HL-60 (cell line): ENCODE results near the gene PRICKLE2.

Experiments used
- DNase-seq, 2 experiments: peaks; one replicate each; pipeline ENCODE4 v3.0.0-alpha.2; 2010 to 2020; ENCODE audit warnings: low read depth in 1 of 2, low spot score in 1 of 2
- H3K27ac ChIP-seq: fragments of 250-450 bp; sonication (Bioruptor Pico); replicated peaks from 2 replicates; pipeline ENCODE4 v1.5.1; 2020; ENCODE audit warnings: mild to moderate bottlenecking, moderate library complexity
- H3K27me3 ChIP-seq: fragments of 250-450 bp; sonication (Bioruptor Pico); 2 replicates; pipeline ENCODE4 v1.5.1; 2021; ENCODE audit warnings: mild to moderate bottlenecking, moderate library complexity; ENCODE audit not compliant: insufficient read depth, poor library complexity, severe bottlenecking
- H3K4me3 ChIP-seq: replicated peaks from 2 replicates; pipeline ENCODE4 v1.5.1; 2011; ENCODE audit warnings: mild to moderate bottlenecking, control low read depth, low read length; ENCODE audit not compliant: insufficient read depth
- GABPA ChIP-seq: IDR thresholded peaks from 2 replicates; pipeline ENCODE4 v1.6.1; 2012; ENCODE audit warnings: low read depth
- POLR2AphosphoS5 ChIP-seq: IDR thresholded peaks from 2 replicates; pipeline ENCODE4 v1.6.1; 2012; ENCODE audit warnings: low read depth
- REST ChIP-seq: IDR thresholded peaks from 2 replicates; pipeline ENCODE4 v1.6.1; 2012; ENCODE audit warnings: low read depth; ENCODE audit not compliant: insufficient replicate concordance
- SPI1 ChIP-seq: IDR thresholded peaks from 2 replicates; pipeline ENCODE4 v1.6.1; 2012; ENCODE audit warnings: low read depth, mild to moderate bottlenecking, borderline replicate concordance
- TF ChIP-seq, protein P1 (sequence below): IDR thresholded peaks from one replicate; pipeline ENCODE4 v1.5.1; 2011; ENCODE audit warnings: low read length, control low read depth, inconsistent platforms; ENCODE audit not compliant: insufficient read depth

Gene PRICKLE2

DNA sequence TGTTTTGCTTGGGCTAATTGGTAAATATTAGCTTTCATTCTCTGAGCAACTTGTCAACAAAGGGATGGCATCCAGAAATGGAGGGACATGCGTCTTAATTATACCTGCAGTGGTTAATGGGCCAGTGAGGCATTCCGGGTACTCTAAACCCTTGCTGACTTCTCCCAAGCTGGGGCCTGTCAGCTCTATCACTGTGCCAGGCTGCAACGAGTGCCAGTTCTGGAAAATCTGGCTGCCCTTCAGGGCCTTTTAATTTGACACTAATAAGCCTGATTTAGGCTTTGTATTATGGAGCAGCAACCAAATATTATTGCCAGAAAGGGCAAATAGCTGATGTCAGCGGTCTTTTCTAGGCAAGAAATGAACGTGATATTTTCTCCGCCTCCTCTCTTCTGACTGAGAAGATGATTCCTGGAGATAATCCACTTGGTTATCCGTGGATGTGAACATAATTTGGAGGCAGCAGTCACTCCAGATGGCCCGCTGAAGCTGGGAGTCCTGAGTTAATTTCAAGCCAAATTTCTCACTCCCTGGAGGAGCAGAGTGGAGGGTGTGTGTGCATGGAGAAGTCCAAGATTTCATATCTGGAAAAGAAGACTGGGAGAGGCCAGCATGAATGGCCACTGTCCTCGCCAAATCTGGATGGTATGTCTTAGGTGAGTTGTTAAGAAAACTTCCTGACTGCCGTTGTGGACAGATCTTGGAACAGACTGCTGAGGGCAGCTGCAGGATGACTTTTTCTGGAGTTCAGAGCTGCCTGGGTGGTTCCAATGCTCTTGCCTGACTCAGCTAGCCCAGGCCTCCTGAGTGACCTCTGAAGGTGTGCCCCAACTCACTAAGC lies 157.5 kb downstream of the PRICKLE2 start:
- Histone ChIP-seq H3K27me3 (no peaks in the 10 kb centered on the region), H3K4me3 (no peak overlapping the region), H3K27ac (no peak overlapping the region)
- DNase-seq: no peak
- TF ChIP-seq REST: no peak
- no peak for TF ChIP-seq SPI1
- TF ChIP-seq, protein P1, sequence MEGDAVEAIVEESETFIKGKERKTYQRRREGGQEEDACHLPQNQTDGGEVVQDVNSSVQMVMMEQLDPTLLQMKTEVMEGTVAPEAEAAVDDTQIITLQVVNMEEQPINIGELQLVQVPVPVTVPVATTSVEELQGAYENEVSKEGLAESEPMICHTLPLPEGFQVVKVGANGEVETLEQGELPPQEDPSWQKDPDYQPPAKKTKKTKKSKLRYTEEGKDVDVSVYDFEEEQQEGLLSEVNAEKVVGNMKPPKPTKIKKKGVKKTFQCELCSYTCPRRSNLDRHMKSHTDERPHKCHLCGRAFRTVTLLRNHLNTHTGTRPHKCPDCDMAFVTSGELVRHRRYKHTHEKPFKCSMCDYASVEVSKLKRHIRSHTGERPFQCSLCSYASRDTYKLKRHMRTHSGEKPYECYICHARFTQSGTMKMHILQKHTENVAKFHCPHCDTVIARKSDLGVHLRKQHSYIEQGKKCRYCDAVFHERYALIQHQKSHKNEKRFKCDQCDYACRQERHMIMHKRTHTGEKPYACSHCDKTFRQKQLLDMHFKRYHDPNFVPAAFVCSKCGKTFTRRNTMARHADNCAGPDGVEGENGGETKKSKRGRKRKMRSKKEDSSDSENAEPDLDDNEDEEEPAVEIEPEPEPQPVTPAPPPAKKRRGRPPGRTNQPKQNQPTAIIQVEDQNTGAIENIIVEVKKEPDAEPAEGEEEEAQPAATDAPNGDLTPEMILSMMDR: no peak
- TF ChIP-seq GABPA: no peak
- TF ChIP-seq POLR2AphosphoS5: no peak

DNA sequence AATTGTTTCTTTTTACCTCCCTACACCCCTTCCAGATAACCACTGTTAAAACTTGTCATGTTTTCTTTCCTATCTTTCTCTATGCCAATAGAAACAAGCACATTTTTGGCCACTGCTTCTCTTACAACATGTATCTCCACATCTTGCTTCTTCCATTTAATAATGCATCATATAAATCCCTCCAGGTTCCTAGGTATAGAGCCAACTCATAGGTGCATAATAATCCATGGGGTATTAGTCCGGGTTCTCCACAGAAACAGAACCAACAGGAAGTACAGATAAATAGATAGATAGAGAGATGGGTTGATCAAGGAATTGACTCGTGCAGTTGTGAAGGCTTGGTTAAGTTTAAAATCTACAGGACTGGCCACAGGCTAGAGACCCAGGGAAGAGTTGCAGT lies 160.5 kb downstream of the PRICKLE2 start:
- TF ChIP-seq GABPA: no peak
- TF ChIP-seq POLR2AphosphoS5: no peak
- TF ChIP-seq REST: no peak
- no peak for TF ChIP-seq SPI1
- DNase-seq: no peak
- Histone ChIP-seq H3K27me3 (no peaks in the 10 kb centered on the region), H3K27ac (no peak overlapping the region), H3K4me3 (no peak overlapping the region)

DNA sequence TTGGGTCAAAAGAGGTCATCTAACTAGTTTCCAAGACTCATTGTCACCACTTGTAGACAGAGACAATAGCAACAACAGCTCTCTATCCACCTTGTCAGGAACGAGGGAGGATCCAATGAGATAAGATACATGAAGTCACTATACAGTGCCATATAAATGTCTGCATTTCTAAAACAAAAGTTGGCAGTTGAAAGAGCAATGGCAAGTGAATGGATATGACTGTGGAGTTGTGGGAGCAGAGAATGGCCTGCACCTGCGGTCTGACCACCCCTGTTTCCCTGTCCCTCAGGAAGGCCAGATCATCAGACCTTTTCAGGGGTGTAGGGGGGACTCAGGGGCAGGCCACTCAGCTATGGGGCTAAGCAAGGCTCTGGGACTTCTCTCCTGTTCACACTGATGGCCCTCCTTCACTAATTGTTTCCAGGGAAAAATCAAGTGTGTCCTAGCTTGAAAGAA lies 161.3 kb downstream of the PRICKLE2 start:
- no peak for DNase-seq
- TF ChIP-seq GABPA (no peak), POLR2AphosphoS5 (no peak), REST (no peak)
- TF ChIP-seq, protein P1: no peak
- Histone ChIP-seq H3K27ac (no peak overlapping the region), H3K4me3 (no peak overlapping the region), H3K27me3 (no peaks in the 10 kb centered on the region)
